Effector memory CD4-positive, alpha-beta T cell (primary cell): Measurements from ENCODE around the gene PECR.
"Not testable (repeated sequence)": the region's sequence is repeated elsewhere in the genome, so short reads cannot be mapped to it uniquely, and the experiment has no call there.

Experiments used
- DNase-seq, 3 donors: peaks; one replicate each; pipeline ENCODE4 v3.0.0-alpha.2; 2020
- H3K27ac ChIP-seq: 2 replicates; pipeline ENCODE4 v1.7.0; 2013; ENCODE audit warnings: mild to moderate bottlenecking, low read length, moderate library complexity; ENCODE audit not compliant: insufficient read depth, poor library complexity, severe bottlenecking
- H3K27me3 ChIP-seq: replicated peaks from 2 replicates; pipeline ENCODE4 v1.7.0; 2013; ENCODE audit warnings: mild to moderate bottlenecking, low read length; ENCODE audit not compliant: insufficient read depth, control insufficient read depth, poor library complexity, severe bottlenecking
- H3K36me3 ChIP-seq: 2 replicates; pipeline ENCODE4 v1.7.0; 2013; ENCODE audit warnings: mild to moderate bottlenecking, low read length, moderate library complexity; ENCODE audit not compliant: control insufficient read depth, insufficient read depth
- H3K4me1 ChIP-seq: 2 replicates; pipeline ENCODE4 v1.7.0; 2013; ENCODE audit warnings: low read length, mild to moderate bottlenecking; ENCODE audit not compliant: control insufficient read depth, insufficient read depth, poor library complexity, severe bottlenecking
- H3K4me3 ChIP-seq: 2 replicates; pipeline ENCODE4 v1.7.0; 2013; ENCODE audit warnings: low read length, low read depth, mild to moderate bottlenecking; ENCODE audit not compliant: insufficient read depth, poor library complexity, severe bottlenecking
- H3K9me3 ChIP-seq: 2 replicates; pipeline ENCODE4 v1.7.0; 2013; ENCODE audit warnings: mild to moderate bottlenecking, low read length, moderate library complexity; ENCODE audit not compliant: control insufficient read depth

Gene PECR

DNA sequence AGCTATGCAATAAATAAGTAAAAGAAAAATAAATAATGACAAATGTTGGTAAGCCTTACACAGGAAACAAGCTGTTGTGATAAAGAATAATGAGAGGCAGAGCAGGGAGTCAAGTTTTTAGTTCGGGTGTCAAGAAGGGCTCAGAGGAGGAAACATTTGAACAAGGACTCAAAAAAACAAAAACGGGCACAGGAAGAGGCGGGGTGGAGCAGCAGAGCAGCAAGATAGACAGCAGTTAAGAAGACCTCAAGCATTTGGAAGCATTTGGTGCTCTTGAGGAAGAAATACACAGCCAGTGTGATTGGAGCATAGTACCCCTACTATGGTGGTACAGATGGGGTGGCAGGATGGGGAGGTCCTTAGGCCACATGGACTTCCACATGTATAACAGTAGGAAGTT lies 2.9 kb upstream of the PECR start:
- Histone ChIP-seq H3K27ac (peak overlapping the region; percentile 52), H3K4me1 (peaks cover 30% of the 10 kb centered on the region), H3K36me3 (no peaks in the 10 kb centered on the region), H3K4me3 (peak overlapping the region; percentile 10), H3K9me3 (no peaks in the 10 kb centered on the region), H3K27me3 (no peaks in the 10 kb centered on the region)
- DNase-seq, result peak in 1 of 3 donors; percentile 5

DNA sequence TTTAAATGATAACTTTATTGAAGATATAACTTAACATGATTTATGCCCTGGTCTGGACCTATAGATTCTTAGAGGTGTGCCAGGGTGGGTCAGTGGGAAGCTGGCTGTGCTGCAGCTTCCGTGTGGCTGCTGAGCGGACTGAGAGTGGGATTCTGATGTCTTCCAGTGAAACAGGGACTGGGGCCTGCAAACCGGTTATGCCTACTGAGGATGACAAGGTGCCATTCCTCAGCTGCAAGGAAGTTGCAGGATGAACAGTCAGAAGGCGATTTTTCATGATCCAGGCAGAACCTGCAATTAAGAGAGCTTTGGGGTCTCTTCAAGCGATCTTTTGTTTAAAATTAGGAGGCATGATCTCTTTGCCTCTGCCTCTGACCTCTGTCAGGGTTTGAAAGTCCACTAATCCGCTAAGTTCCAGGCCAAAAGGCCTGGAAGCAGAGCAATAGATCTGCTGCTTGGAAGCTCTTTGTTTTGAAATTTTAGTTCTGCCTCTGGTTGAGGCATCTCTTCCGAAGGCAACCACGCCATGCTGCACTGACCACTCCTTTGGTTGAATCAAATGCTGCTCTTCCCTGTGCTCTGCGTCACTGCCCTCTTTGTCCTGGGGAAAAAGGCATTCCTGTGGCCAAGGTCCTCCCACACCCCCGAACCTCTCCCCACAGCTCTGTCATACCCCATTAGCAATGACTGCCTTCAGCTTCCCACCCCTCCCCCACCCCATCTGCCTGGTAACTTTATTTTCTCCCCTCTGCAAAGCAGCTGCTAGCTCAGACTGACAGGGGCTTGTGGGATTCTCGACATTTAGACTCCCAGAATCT lies 2.1 kb upstream of the PECR start:
- Histone ChIP-seq H3K4me3 (no peak overlapping the region), H3K9me3 (no peaks in the 10 kb centered on the region), H3K4me1 (peaks cover 30% of the 10 kb centered on the region), H3K27ac (peak overlapping the region; percentile 52), H3K36me3 (no peaks in the 10 kb centered on the region), H3K27me3 (no peaks in the 10 kb centered on the region)
- no peak for DNase-seq

DNA sequence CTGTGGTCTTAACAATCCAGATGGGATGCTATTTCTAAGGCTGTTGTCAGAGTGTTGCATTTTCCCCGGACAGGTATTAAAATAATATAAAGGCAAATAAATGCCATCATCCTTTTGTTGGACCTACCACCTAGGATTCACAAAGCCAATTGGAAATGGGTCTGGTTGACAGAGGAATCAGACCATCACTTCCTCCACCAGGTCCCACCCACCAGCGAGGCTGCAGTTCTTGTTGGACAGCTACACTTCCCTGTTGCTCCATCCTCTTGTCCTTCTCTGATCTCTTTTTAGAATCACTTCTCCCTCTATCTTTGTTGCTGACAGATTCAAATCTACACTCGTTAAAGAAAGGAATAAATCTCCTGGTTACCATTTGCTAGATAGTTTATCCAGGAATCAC lies 1.2 kb upstream of the PECR start:
- Histone ChIP-seq H3K4me3 (peak overlapping the region; percentile 69), H3K9me3 (no peaks in the 10 kb centered on the region), H3K4me1 (peaks cover 30% of the 10 kb centered on the region), H3K27ac (peak overlapping the region; percentile 68), H3K27me3 (no peaks in the 10 kb centered on the region), H3K36me3 (no peaks in the 10 kb centered on the region)
- no peak for DNase-seq

DNA sequence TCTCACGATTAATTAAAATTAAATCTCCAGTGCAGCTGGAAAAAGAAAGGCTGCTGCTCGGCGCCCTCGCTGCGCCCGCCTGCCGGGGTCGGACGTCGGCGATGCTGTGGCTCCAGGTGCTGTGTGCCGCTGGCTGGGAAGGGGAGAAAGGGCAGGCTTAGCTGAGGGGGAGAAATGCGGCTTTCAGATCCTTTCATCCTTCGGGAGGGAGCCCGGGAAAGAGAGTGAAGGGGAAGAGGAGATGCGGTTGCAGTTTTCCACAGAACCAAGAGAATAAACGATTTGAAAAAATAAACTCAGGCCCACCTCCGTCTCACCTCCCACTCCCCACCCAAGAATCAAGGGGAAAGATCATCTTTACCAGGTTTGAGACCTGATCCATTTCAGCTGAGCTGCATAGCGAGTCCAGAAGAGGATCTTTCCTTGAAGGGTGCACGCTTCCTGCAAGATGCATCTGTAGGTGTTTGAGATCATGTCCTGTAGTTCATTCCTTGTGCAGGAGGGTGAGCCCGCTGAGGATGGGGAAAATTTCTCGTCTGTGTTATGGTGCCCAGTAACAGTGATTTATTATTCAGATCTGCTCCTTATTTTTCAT lies 605 bp upstream of the PECR start:
- Histone ChIP-seq H3K36me3 (no peaks in the 10 kb centered on the region), H3K9me3 (no peaks in the 10 kb centered on the region), H3K27me3 (no peaks in the 10 kb centered on the region), H3K4me3 (peak overlapping the region; percentile 69), H3K27ac (peak overlapping the region; percentile 68), H3K4me1 (peaks cover 30% of the 10 kb centered on the region)
- DNase-seq, result no peak

DNA sequence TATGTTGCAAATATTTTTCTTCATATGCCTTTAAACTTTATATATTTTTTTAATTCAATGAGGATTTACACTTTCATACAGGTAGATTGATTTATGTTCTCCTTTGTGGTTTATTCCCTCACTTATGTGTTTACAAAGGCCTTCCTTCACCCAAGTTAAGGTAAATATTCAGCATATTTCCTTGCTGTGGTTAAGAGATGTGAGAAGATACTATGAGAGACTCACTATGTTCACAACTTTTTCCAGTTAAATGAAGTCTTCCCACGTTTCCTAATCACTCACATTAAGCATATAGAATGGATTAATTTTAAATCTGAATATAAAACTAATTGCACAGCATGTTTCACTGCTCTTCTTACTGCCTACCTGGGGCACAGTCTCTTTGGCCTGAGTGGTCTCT lies 597 bp downstream of the PECR start:
- Histone ChIP-seq H3K4me1 (peaks cover 30% of the 10 kb centered on the region), H3K36me3 (no peaks in the 10 kb centered on the region), H3K9me3 (no peaks in the 10 kb centered on the region), H3K27ac (peak overlapping the region; percentile 68), H3K27me3 (no peaks in the 10 kb centered on the region), H3K4me3 (peak overlapping the region; percentile 69)
- DNase-seq, result no peak

DNA sequence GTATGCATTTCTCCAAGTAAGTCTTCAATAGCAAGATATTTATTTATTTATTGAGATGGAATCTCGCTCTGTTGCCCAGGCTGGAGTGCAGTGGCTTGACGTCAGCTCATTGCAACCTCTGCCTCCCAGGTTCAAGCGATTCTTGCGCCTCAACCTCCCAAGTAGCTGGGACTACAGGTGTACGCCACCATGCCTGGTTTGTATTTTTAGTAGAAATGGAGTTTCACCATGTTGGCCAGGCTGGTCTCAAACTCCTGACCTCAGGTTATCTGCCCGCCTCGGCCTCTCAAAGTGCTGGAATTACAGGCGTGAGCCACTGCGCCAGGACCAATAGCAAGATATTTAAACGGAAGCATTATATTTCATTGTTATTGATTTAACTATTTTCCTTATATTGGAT lies 1.6 kb downstream of the PECR start:
- H3K36me3 ChIP-seq, H3K9me3 ChIP-seq, DNase-seq, H3K27ac ChIP-seq, H3K4me3 ChIP-seq, H3K27me3 ChIP-seq: not testable (repeated sequence)
- peaks cover 28% of the 10 kb centered on the region for H3K4me1 ChIP-seq

DNA sequence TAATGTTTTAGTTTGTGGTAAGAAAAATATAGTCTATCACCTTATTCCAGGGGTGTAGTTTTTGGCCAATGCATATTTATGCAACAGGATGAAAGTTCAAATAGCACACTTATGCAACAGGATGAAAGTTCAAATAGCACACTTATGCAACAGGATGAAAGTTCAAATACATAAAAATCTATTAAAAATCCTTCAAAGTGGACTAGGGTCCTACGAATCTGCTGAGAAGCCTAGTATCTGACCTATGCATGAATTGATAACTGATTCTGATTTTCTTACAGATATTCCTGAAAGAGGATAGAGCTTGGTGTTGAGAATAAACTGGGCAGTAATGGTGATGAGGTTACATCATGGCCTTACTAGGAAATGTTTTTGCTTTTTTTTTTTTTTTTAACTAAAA lies 2.8 kb downstream of the PECR start:
- Histone ChIP-seq H3K4me1 (peaks cover 17% of the 10 kb centered on the region), H3K36me3 (no peaks in the 10 kb centered on the region), H3K27ac (no peak overlapping the region), H3K27me3 (no peaks in the 10 kb centered on the region), H3K9me3 (no peaks in the 10 kb centered on the region), H3K4me3 (no peak overlapping the region)
- no peak for DNase-seq

DNA sequence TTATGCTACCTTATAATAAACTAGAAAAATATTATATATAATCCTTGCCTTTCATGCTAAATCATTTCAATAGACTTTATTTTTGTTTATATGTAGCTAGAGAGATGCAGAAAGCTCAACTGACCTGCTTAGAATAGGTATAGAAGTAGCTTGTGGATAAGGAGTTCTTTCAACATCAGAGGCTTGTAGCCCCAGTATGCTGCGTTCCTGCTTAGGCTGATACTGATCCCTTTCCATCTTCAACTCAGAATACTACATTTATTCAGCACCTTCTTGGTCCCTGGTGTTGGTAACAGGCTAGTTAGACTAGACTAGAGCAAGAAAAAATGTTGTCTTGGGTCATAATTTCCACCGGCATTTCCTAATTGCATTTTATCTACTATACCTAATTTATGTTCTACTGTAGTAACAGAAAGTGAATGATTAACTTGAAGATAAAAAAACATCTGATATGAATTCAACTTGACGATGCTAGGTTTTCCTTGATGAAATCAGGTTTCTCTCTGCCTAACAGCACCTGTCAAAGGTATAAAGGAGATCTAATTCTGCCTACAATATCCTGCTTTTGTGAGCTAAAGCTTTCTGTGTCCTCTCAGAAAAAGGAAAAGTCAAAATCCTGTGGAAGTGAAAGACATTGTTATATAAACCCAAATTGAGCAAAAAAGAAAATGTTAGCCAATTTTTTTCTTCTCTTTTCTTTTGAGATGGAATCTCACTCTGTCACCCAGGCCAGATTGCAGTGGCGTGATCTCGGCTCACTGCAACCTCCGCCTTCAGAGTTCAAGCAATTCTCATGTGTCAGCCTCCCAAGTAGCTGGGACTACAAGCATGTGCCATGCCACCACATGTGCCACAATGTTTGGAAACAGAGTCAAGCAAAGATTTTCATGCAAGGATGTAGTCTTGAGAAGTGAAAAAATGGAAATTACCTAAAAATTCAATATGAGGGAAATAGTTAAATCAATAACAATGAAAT lies 5.8 kb downstream of the PECR start:
- H3K27ac ChIP-seq, result no peak overlapping the region
- H3K9me3 ChIP-seq, result no peaks in the 10 kb centered on the region
- no peaks in the 10 kb centered on the region for H3K36me3 ChIP-seq
- H3K4me3 ChIP-seq, result no peak overlapping the region
- DNase-seq, result no peak
- no peaks in the 10 kb centered on the region for H3K27me3 ChIP-seq
- H3K4me1 ChIP-seq, result peaks cover 2% of the 10 kb centered on the region

DNA sequence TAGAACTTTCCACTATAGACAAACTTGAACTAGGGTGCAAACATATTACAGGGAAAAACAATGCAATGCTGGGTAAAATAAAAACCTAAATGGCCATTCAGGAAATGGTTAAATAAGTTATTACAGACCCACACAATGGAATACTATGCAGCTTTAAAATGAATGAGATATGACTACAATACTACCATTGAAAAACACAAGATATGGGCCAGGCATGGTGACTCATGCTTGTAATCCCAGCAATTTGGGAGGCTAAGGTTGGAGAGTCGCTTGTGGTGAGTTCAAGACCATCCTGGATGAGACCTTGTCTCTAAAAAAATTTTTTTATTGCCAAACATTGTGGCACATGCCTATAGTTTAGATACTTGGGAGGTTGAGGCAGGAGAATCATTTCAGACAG lies 6.8 kb downstream of the PECR start:
- Histone ChIP-seq H3K27ac (no peak overlapping the region), H3K9me3 (no peaks in the 10 kb centered on the region), H3K36me3 (no peaks in the 10 kb centered on the region), H3K4me3 (no peak overlapping the region), H3K4me1 (no peaks in the 10 kb centered on the region), H3K27me3 (no peaks in the 10 kb centered on the region)
- no peak for DNase-seq
